ENCODE results near the gene CFAP77.

The CFAP77 gene

DNA sequence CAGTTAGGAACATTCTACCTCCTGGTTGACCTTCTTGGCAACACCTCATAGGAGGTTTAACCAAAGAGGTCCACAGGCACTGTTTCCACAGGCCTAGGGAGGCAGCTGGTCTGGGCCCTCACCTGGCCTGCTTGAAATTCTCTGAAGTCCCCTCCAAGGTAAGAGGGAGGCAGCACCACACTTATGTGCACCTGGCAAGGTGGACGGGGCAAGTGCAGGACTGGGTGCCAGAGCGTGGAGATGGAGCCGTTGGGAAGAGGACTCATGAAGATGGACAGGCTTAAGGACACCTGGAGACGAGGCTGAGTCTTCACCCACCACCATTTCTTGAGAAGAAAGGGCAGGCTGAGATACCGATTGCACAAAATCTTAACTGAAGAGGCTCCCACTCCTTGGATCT, 165.8 kb downstream of the CFAP77 start:
- TF ChIP-seq, protein P1, sequence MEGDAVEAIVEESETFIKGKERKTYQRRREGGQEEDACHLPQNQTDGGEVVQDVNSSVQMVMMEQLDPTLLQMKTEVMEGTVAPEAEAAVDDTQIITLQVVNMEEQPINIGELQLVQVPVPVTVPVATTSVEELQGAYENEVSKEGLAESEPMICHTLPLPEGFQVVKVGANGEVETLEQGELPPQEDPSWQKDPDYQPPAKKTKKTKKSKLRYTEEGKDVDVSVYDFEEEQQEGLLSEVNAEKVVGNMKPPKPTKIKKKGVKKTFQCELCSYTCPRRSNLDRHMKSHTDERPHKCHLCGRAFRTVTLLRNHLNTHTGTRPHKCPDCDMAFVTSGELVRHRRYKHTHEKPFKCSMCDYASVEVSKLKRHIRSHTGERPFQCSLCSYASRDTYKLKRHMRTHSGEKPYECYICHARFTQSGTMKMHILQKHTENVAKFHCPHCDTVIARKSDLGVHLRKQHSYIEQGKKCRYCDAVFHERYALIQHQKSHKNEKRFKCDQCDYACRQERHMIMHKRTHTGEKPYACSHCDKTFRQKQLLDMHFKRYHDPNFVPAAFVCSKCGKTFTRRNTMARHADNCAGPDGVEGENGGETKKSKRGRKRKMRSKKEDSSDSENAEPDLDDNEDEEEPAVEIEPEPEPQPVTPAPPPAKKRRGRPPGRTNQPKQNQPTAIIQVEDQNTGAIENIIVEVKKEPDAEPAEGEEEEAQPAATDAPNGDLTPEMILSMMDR (IDR thresholded peaks at IDR 0.05; ENCODE audit: low read depth, low read length, missing control alignments): no peak
- DNase-seq (ENCODE audit: low read depth): no peak
- no peak overlapping the region for H3K4me3 ChIP-seq (ENCODE audit: low read depth, low read length)
- in situ Hi-C loops (cut with HindIII; ENCODE audit: low sequenced_read_pairs): loop anchor here (5.0 kb wide), 1 partner anchor 81 kb away; no protein-coding TSS in a partner anchor

DNA sequence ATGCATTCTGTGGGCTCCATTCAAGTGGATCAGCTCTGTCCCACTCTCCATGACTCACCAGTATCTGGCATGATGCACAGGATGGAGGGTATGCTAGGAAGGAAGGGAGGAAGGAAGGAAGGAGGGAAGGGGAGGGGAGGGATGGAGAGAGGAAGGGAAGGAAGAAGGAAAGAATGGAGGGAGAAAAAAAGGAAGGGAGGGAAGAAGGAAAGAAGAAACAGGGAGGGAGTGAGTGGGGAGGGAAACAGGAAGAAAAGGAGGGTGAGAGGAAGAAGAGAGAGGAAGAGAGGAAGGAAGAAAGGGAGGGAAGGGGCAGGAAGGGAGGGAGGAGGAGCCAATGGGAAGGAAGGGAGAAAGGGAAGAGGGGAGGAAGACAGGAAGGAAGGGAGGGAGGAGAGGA, 167.1 kb downstream of the CFAP77 start:
- in situ Hi-C loops (cut with HindIII; ENCODE audit: low sequenced_read_pairs): loop anchor here (5.0 kb wide), 1 partner anchor 80 kb away; no protein-coding TSS in a partner anchor
- H3K4me3 ChIP-seq (ENCODE audit: low read depth, low read length): no peak overlapping the region
- TF ChIP-seq, protein P1 (IDR thresholded peaks at IDR 0.05; ENCODE audit: low read depth, low read length, missing control alignments): no peak
- DNase-seq (ENCODE audit: low read depth): no peak

DNA sequence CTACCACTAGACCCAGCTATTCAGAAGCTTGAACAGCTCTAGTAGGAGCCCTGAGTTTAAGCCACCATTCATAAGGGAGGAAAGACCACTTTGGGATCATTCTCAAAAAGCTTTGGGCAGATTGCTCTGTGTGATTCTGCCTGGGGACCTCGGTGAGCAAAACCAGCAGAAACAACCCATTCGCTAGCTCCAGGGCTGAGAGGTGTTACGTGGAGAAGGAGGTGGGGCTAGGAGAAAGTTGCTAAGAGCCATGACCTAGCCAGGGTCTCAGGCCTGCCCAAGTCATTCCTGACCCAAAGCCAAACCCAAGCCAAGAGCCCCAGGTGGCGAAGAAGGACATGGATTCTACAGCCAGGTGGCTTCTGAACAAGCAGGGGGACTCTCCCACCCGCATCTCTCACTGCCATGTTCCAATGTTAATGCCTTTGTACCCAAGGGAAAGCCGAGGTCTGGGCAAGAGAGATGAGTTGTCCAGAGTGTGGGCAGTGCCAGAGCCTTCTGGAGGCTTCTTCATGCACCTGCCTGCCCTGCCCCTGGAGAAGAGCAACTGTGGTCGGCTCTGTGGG, 168.4 kb downstream of the CFAP77 start:
- H3K4me3 ChIP-seq (ENCODE audit: low read depth, low read length): no peak overlapping the region
- in situ Hi-C loops (cut with HindIII; ENCODE audit: low sequenced_read_pairs): loop anchor here (5.0 kb wide), 1 partner anchor 79 kb away; no protein-coding TSS in a partner anchor
- DNase-seq (ENCODE audit: low read depth): no peak
- TF ChIP-seq, protein P1 (IDR thresholded peaks at IDR 0.05; ENCODE audit: low read depth, low read length, missing control alignments): no peak

DNA sequence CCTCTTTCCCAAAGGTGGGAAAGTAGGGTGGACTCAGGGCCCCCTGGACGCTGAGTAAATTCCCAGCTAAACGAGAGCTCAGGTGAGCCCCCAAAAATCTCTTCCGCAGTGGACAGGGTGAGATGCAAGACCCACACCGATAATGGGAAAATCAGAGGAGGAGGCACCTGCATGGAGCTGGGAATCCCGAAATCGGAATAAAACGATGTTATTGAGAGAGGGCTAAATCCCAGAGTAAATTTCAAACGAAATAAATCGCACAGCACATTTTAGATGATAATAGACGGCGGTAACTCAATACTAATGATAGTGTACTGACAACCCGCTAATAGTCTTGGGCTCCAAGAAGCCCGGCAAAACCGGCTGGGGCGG, 169.4 kb downstream of the CFAP77 start:
- H3K4me3 ChIP-seq (ENCODE audit: low read depth, low read length): no peak overlapping the region
- TF ChIP-seq, protein P1 (IDR thresholded peaks at IDR 0.05; ENCODE audit: low read depth, low read length, missing control alignments): no peak
- in situ Hi-C loops (cut with HindIII; ENCODE audit: low sequenced_read_pairs): loop anchor here (5.0 kb wide), 1 partner anchor 78 kb away; no protein-coding TSS in a partner anchor
- no peak for DNase-seq (ENCODE audit: low read depth)

DNA sequence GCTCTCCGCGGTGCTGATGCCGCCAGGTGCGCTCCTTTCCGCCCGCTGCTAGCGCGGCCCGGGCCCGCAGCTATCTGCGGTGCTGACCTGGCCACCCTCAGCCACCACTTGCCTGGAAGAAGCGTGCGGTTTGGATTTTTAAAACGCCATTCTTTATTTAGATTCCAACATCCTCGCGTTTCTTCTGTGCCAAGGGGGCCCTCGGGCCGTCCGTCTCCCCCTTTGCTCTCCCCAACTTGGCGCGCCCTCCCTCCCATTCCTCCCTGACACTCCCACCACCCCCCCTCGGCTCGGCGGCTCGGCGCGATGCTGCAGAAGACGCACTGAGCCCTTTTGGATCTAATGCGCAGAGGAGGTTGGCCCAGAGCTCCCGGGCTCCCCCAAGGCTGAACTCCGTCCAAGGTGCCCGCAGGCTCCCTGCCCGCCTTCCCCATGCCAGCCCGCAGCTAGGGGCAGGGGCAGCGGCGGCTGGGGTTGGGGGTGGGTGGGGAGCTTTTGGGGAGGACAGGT, 172.3 kb downstream of the CFAP77 start, which contains the start of gene BARHL1:
TSS of gene BARHL1 (plus strand) at position 331 of the 510 bp plus-strand sequence. CDS start 192 bp downstream, outside the sequence.
- in situ Hi-C loops (cut with HindIII; ENCODE audit: low sequenced_read_pairs): no loop called here
- DNase-seq (ENCODE audit: low read depth): no peak
- TF ChIP-seq, protein P1 (IDR thresholded peaks at IDR 0.05; ENCODE audit: low read depth, low read length, missing control alignments): no peak
- H3K4me3 ChIP-seq (ENCODE audit: low read depth, low read length): peak within 1 kb of the TSS; percentile 22

DNA sequence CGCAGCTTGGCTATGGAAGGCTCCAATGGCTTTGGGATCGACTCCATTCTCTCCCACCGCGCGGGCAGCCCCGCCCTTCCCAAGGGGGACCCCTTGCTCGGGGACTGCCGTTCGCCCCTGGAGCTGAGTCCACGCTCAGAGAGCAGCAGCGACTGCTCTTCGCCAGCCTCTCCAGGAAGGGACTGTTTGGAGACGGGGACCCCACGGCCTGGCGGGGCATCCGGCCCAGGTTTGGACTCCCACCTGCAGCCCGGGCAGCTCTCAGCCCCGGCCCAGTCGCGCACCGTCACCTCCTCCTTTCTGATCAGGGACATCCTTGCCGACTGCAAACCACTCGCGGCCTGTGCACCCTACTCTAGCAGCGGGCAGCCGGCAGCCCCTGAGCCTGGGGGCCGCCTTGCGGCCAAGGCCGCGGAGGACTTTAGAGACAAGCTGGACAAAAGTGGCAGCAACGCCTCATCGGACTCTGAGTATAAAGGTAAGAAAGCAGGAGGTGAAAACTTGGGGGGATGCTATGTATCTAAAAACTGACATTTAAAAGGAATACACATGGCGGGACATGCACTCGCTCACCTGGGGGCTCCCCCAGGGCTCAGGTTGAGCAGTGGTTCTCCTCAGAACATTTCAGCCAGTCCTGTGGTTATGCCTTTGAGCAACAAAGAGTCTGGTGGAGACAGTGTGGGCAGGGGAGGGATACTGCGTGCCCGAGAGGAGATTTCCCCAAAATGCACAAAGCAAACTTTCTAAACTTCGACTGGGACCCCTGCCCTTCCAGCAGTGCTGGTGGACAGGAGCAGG, 173.0 kb downstream of the CFAP77 start:
- H3K4me3 ChIP-seq (ENCODE audit: low read depth, low read length): no peak overlapping the region
- in situ Hi-C loops (cut with HindIII; ENCODE audit: low sequenced_read_pairs): no loop called here
- TF ChIP-seq, protein P1 (IDR thresholded peaks at IDR 0.05; ENCODE audit: low read depth, low read length, missing control alignments): no peak
- DNase-seq (ENCODE audit: low read depth): no peak

Measured in astrocyte of the cerebellum (primary cell).